Dedifferentiated amniotic fluid mesenchymal stem cell (primary cell): ENCODE measurements around the gene CUL1.
"Not testable (repeated sequence)": the region's sequence is repeated elsewhere in the genome, so short reads cannot be mapped to it uniquely, and the experiment has no call there.

Source experiments
- DNase-seq: peaks from one replicate; pipeline ENCODE4 v3.0.0-alpha.2; 2016; ENCODE audit errors: extremely low spot score

The CUL1 gene

GRCh38 chr7:148697256-148698006 lies 1.3 kb upstream of the CUL1 start:
- DNase-seq: no peak

- no peak for DNase-seq
These were observed 701 bp upstream of the CUL1 start for GRCh38 chr7:148698007-148698396.

- DNase-seq: no peak
These were observed 500 bp downstream of the CUL1 start for GRCh38 chr7:148699024-148699781.

- peak; percentile 40 for DNase-seq
These were observed 1.3 kb downstream of the CUL1 start for GRCh38 chr7:148699782-148700629.

GRCh38 chr7:148700661-148701064 lies 2.0 kb downstream of the CUL1 start:
- no peak for DNase-seq

- no peak for DNase-seq
These were observed 2.7 kb downstream of the CUL1 start for GRCh38 chr7:148701414-148701813.

- DNase-seq: no peak
These were observed 4.4 kb downstream of the CUL1 start for GRCh38 chr7:148702876-148703670.

- not testable (repeated sequence) for DNase-seq
These were observed 4.9 kb downstream of the CUL1 start for GRCh38 chr7:148703671-148703962.

- DNase-seq: no peak
These were observed 5.5 kb downstream of the CUL1 start for GRCh38 chr7:148704189-148704588.

GRCh38 chr7:148704970-148705369 lies 6.3 kb downstream of the CUL1 start:
- no peak for DNase-seq

GRCh38 chr7:148706368-148706767 lies 7.7 kb downstream of the CUL1 start:
- no peak for DNase-seq

- DNase-seq: no peak
These were observed 9.6 kb downstream of the CUL1 start for GRCh38 chr7:148708026-148708885.

GRCh38 chr7:148709014-148709413 lies 10.3 kb downstream of the CUL1 start:
- DNase-seq: no peak

GRCh38 chr7:148710426-148710825 lies 11.7 kb downstream of the CUL1 start:
- DNase-seq: not testable (repeated sequence)

GRCh38 chr7:148711191-148712102 lies 12.7 kb downstream of the CUL1 start:
- DNase-seq: no peak

GRCh38 chr7:148712678-148713329 lies 14.1 kb downstream of the CUL1 start:
- no peak for DNase-seq

- no peak for DNase-seq
These were observed 15.8 kb downstream of the CUL1 start for GRCh38 chr7:148714498-148714897.

- no peak for DNase-seq
These were observed 16.3 kb downstream of the CUL1 start for GRCh38 chr7:148715027-148715426.

- no peak for DNase-seq
These were observed 18.6 kb downstream of the CUL1 start for GRCh38 chr7:148717266-148717793.
